NCI-H446 (cell line): ENCODE results near the gene TMEM63A.
"Not testable (repeated sequence)": the region's sequence is repeated elsewhere in the genome, so short reads cannot be mapped to it uniquely, and the experiment has no call there.

ENCODE experiments used
- DNase-seq, 2 experiments: peaks; one replicate each; lab custom pipeline; 2025; lab: John Stamatoyannopoulos, UW

TMEM63A gene

GRCh38 chr1:225881959-225882693 lies at the start of gene TMEM63A:
TSS of gene TMEM63A (minus strand) at chr1:225882380. CDS start at chr1:225877580, 4,800 bp downstream.
- DNase-seq, result peak in 1 of 2 experiments; percentile 25

- no peak for DNase-seq
These were observed 49.3 kb upstream of the TMEM63A start for GRCh38 chr1:225931270-225932136.

- DNase-seq, result no peak
These were observed 48.4 kb upstream of the TMEM63A start for GRCh38 chr1:225930566-225930965.

- not testable (repeated sequence) for DNase-seq
These were observed 47.3 kb upstream of the TMEM63A start for GRCh38 chr1:225929462-225929861.

GRCh38 chr1:225928186-225929175 lies 46.3 kb upstream of the TMEM63A start:
- DNase-seq, result no peak

- DNase-seq, result no peak
These were observed 44.5 kb upstream of the TMEM63A start for GRCh38 chr1:225926551-225927113.

- DNase-seq, result peak; percentile 87 to 98
These were observed 41.7 kb upstream of the TMEM63A start, which contains the start of gene PYCR2 for GRCh38 chr1:225923692-225924555. TSS of gene PYCR2 (minus strand) at chr1:225924250. CDS start at chr1:225924110, 140 bp downstream.

- no peak for DNase-seq
These were observed 41.2 kb upstream of the TMEM63A start for GRCh38 chr1:225923381-225923691.

GRCh38 chr1:225921734-225922709 lies 39.8 kb upstream of the TMEM63A start:
- peak; percentile 13 to 57 for DNase-seq

- peak; percentile 12 to 73 for DNase-seq
These were observed 37.7 kb upstream of the TMEM63A start for GRCh38 chr1:225919906-225920305.

GRCh38 chr1:225918280-225918679 lies 36.1 kb upstream of the TMEM63A start:
- DNase-seq, result no peak

GRCh38 chr1:225917536-225917935 lies 35.4 kb upstream of the TMEM63A start:
- no peak for DNase-seq

GRCh38 chr1:225917101-225917500 lies 34.9 kb upstream of the TMEM63A start:
- DNase-seq, result no peak

GRCh38 chr1:225915538-225915991 lies 33.4 kb upstream of the TMEM63A start:
- no peak for DNase-seq

GRCh38 chr1:225914947-225915346 lies 32.8 kb upstream of the TMEM63A start:
- DNase-seq, result no peak

- DNase-seq, result no peak
These were observed 32.2 kb upstream of the TMEM63A start for GRCh38 chr1:225914391-225914790.

GRCh38 chr1:225911191-225912130 lies 29.3 kb upstream of the TMEM63A start:
- no peak for DNase-seq

GRCh38 chr1:225909477-225909876 lies 27.3 kb upstream of the TMEM63A start:
- DNase-seq, result no peak
